Body of pancreas (tissue), 4 donors: ENCODE measurements around the gene CHCHD3.

ENCODE experiments used
- CTCF ChIP-seq, 7 experiments: fragments of 450-650 bp in 4 of 7; fragments of 200-600 bp in 3 of 7; sonication (generic) in 3 of 7; IDR thresholded peaks; one replicate each; pipeline ENCODE4 v1.5.1; 2016 to 2019; ENCODE audit warnings: antibody characterized with exemption in 7 of 7
- POLR2A ChIP-seq, 3 donors: fragments of 450-650 bp; IDR thresholded peaks; one replicate each; pipeline ENCODE4 v1.6.1; 2016; ENCODE audit warnings: antibody characterized with exemption in 3 of 3, mild to moderate bottlenecking in 2 of 3

- TF ChIP-seq CTCF (IDR thresholded peaks at IDR 0.05) (no peak), POLR2A (IDR thresholded peaks at IDR 0.05) (no peak)
These were observed 29.1 kb downstream of the CHCHD3 start for GRCh38 chr7:133052826-133053225.
